SU-DHL-6 (cell line): ENCODE measurements around the gene HMSD.

Experiments used
- H2AFZ ChIP-seq: fragments of 200-600 bp; sonication (generic); 2 replicates; pipeline ENCODE4 v1.6.1; 2014; ENCODE audit warnings: low read depth, mild to moderate bottlenecking, moderate library complexity, mixed read lengths, antibody characterized with exemption, low read length; ENCODE audit not compliant: severe bottlenecking
- H3F3A ChIP-seq: fragments of 200-600 bp; shearing (Covaris generic); 2 replicates; pipeline ENCODE4 v1.6.0; 2016; ENCODE audit warnings: antibody characterized with exemption, mild to moderate bottlenecking; ENCODE audit not compliant: insufficient read depth
- H3K27ac ChIP-seq: fragments of 200-600 bp; sonication (generic); 2 replicates; pipeline ENCODE4 v1.5.1; 2016; ENCODE audit warnings: low read depth, mild to moderate bottlenecking, low read length, moderate library complexity, mixed read lengths
- H3K27me3 ChIP-seq: fragments of 200-600 bp; sonication (generic), shearing (Covaris generic); 2 replicates; pipeline ENCODE4 v1.6.0; 2014; ENCODE audit warnings: mild to moderate bottlenecking, low read length
- H3K36me3 ChIP-seq: fragments of 200-600 bp; sonication (generic); 2 replicates; pipeline ENCODE4 v1.6.1; 2014; ENCODE audit warnings: mild to moderate bottlenecking, low read length, mixed read lengths
- H3K4me2 ChIP-seq: fragments of 300-600, 200-600 bp; shearing (Covaris generic), sonication (generic); 2 replicates; pipeline ENCODE4 v1.6.0; 2014; ENCODE audit warnings: low read length, low read depth, mild to moderate bottlenecking; ENCODE audit not compliant: poor library complexity, severe bottlenecking
- H3K4me3 ChIP-seq: fragments of 200-600 bp; sonication (generic); 2 replicates; pipeline ENCODE4 v1.5.1; 2014; ENCODE audit warnings: antibody characterized with exemption, low read length, mild to moderate bottlenecking, mixed read lengths; ENCODE audit not compliant: insufficient read depth, poor library complexity, severe bottlenecking
- H3K79me2 ChIP-seq: fragments of 200-600 bp; sonication (generic); 2 replicates; pipeline ENCODE4 v1.6.1; 2014; ENCODE audit warnings: mild to moderate bottlenecking, low read length, moderate library complexity; ENCODE audit not compliant: insufficient read depth
- H3K9ac ChIP-seq: fragments of 200-600 bp; sonication (generic); 2 replicates; pipeline ENCODE4 v1.7.0; 2014; ENCODE audit warnings: mild to moderate bottlenecking, low read length
- H3K9me2 ChIP-seq: fragments of 200-600 bp; sonication (generic); replicated peaks from 2 replicates; pipeline ENCODE4 v1.6.1; 2014; ENCODE audit warnings: low read length; ENCODE audit not compliant: insufficient read depth
- H3K9me3 ChIP-seq: fragments of 200-600 bp; sonication (generic); 2 replicates; pipeline ENCODE4 v1.6.1; 2014; ENCODE audit warnings: low read length, mixed read lengths; ENCODE audit not compliant: insufficient read depth
- H4K20me1 ChIP-seq: fragments of 200-600 bp; sonication (generic); 2 replicates; pipeline ENCODE4 v1.6.1; 2014; ENCODE audit warnings: low read depth, mild to moderate bottlenecking, antibody characterized with exemption, low read length, moderate library complexity, mixed read lengths
- CTCF ChIP-seq: fragments of 200-600 bp; sonication (generic); IDR thresholded peaks from one replicate; pipeline ENCODE4 v1.5.1; 2017; ENCODE audit warnings: antibody characterized with exemption, mild to moderate bottlenecking, low read length, moderate library complexity; ENCODE audit not compliant: insufficient read depth, poor library complexity, severe bottlenecking
- EZH2phosphoT487 ChIP-seq: fragments of 200-600 bp; sonication (generic), shearing (Covaris generic); conservative IDR thresholded peaks from 2 replicates; pipeline ENCODE4 v1.6.1; 2018; ENCODE audit warnings: mild to moderate bottlenecking, antibody characterized with exemption, low read length, moderate library complexity, mixed read lengths

The HMSD gene

DNA sequence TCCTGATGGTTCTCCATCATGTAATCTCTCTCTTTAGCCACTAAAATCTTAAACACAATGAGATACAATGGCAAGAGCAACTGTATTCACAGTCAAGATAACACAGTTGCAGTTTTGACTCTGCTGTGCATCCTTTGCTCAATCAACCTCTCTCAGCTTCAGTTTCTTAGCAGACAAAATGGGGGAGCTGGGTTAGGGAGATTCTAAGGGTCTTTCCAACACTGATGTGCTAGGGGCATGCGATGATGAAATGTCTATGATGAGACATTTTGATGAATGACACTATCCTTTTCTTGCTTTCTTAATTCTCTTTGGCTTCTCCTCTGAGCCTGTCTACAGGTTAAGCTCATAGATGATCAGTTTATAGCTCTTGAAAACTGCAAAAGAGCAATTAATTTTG is 40.2 kb upstream of the HMSD start:
- H3K27me3 ChIP-seq: no peaks in the 10 kb centered on the region
- TF ChIP-seq CTCF (no peak), EZH2phosphoT487 (no peak)
- no peaks in the 10 kb centered on the region for H4K20me1 ChIP-seq
- H2AFZ ChIP-seq: no peak overlapping the region
- no peak overlapping the region for H3K9ac ChIP-seq
- no peak overlapping the region for H3K4me3 ChIP-seq
- no peaks in the 10 kb centered on the region for H3K36me3 ChIP-seq
- no peaks in the 10 kb centered on the region for H3K79me2 ChIP-seq
- H3K9me3 ChIP-seq: no peaks in the 10 kb centered on the region
- no peaks in the 10 kb centered on the region for H3F3A ChIP-seq
- no peaks in the 10 kb centered on the region; the same call in 1 of the 2 replicates for H3K9me2 ChIP-seq
- H3K27ac ChIP-seq: no peak overlapping the region
- H3K4me2 ChIP-seq: no peak overlapping the region

- no peaks in the 10 kb centered on the region for H3K9me3 ChIP-seq
- TF ChIP-seq EZH2phosphoT487 (no peak), CTCF (no peak)
- no peaks in the 10 kb centered on the region for H3K36me3 ChIP-seq
- no peaks in the 10 kb centered on the region for H3K27me3 ChIP-seq
- no peak overlapping the region for H3K9ac ChIP-seq
- H3K27ac ChIP-seq: no peak overlapping the region
- no peak overlapping the region for H2AFZ ChIP-seq
- H3K9me2 ChIP-seq: no peaks in the 10 kb centered on the region; the same call in 1 of the 2 replicates
- no peak overlapping the region for H3K4me3 ChIP-seq
- H3K79me2 ChIP-seq: no peaks in the 10 kb centered on the region
- H3K4me2 ChIP-seq: no peak overlapping the region
- H4K20me1 ChIP-seq: no peaks in the 10 kb centered on the region
- H3F3A ChIP-seq: no peaks in the 10 kb centered on the region
Observed at GRCh38 chr18:63909870-63910269, 39.2 kb upstream of the HMSD start.

DNA sequence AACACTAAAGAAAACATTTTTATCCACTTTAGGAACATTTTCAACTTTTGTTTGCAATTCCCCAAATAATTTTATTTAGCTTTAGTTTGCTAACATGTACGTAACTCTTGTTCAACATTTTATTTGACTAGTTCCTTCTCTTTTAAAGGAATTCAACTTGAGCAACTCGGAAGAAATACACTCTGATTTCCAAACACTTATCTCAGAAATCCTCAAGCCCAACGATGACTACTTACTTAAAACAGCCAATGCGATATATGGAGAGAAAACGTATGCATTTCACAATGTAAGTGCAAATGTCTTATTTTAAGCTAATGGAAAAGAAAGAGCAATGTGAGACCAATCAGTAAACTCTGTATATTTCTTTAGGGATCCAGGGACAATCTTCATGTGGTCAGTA is 31.3 kb upstream of the HMSD start:
- no peak overlapping the region for H3K27ac ChIP-seq
- no peak overlapping the region for H3K4me2 ChIP-seq
- no peaks in the 10 kb centered on the region for H3K9me3 ChIP-seq
- H3K9me2 ChIP-seq: no peaks in the 10 kb centered on the region; the same call in 1 of the 2 replicates
- H2AFZ ChIP-seq: no peak overlapping the region
- H3F3A ChIP-seq: no peaks in the 10 kb centered on the region
- H3K79me2 ChIP-seq: no peaks in the 10 kb centered on the region
- H4K20me1 ChIP-seq: no peaks in the 10 kb centered on the region
- H3K36me3 ChIP-seq: no peaks in the 10 kb centered on the region
- no peak for TF ChIP-seq CTCF
- no peak for TF ChIP-seq EZH2phosphoT487
- no peak overlapping the region for H3K9ac ChIP-seq
- H3K4me3 ChIP-seq: no peak overlapping the region
- H3K27me3 ChIP-seq: no peaks in the 10 kb centered on the region

- no peak for TF ChIP-seq CTCF
- no peak for TF ChIP-seq EZH2phosphoT487
- H3K9me2 ChIP-seq: no peaks in the 10 kb centered on the region
- no peaks in the 10 kb centered on the region for H3K27me3 ChIP-seq
- H3K9ac ChIP-seq: no peak overlapping the region
- H3K4me3 ChIP-seq: no peak overlapping the region
- no peaks in the 10 kb centered on the region for H3K36me3 ChIP-seq
- no peaks in the 10 kb centered on the region for H3K9me3 ChIP-seq
- H3K79me2 ChIP-seq: no peaks in the 10 kb centered on the region
- no peaks in the 10 kb centered on the region for H4K20me1 ChIP-seq
- no peak overlapping the region for H3K4me2 ChIP-seq
- no peak overlapping the region for H2AFZ ChIP-seq
- no peaks in the 10 kb centered on the region for H3F3A ChIP-seq
- no peak overlapping the region for H3K27ac ChIP-seq
Observed at GRCh38 chr18:63922049-63922448, 27.1 kb upstream of the HMSD start.
